Left lobe of liver (tissue), 2 donors: ENCODE data around the gene TMEM62. TPM values are rescaled to one million over a fixed set of nuclear protein-coding genes. Genes with fewer than 3 reads are reported as not detected.

Experiments
- ATAC-seq: fragments of 200-7000 bp; cut with Tn5 transposase; one replicate; pipeline ENCODE4 v1.9.1; 2020; ENCODE audit warnings: mild to moderate bottlenecking, moderate library complexity
- DNase-seq: peaks from one replicate; pipeline ENCODE4 v3.0.0-alpha.2; 2020; ENCODE audit warnings: low spot score
- total RNA-seq: library from RNA; stranded (reverse); gene quantifications from one replicate; pipeline ENCODE4 v1.2.1, GENCODE V29; 2021
- donor health status: DM: no; HTN: no; CAD: no; lungs with moderate emphysema.
- donor health status: DM: no; HTN: yes; CAD: no.

The TMEM62 gene
- total RNA-seq, 1 donor from 2014 or later = 7.8 TPM

DNA sequence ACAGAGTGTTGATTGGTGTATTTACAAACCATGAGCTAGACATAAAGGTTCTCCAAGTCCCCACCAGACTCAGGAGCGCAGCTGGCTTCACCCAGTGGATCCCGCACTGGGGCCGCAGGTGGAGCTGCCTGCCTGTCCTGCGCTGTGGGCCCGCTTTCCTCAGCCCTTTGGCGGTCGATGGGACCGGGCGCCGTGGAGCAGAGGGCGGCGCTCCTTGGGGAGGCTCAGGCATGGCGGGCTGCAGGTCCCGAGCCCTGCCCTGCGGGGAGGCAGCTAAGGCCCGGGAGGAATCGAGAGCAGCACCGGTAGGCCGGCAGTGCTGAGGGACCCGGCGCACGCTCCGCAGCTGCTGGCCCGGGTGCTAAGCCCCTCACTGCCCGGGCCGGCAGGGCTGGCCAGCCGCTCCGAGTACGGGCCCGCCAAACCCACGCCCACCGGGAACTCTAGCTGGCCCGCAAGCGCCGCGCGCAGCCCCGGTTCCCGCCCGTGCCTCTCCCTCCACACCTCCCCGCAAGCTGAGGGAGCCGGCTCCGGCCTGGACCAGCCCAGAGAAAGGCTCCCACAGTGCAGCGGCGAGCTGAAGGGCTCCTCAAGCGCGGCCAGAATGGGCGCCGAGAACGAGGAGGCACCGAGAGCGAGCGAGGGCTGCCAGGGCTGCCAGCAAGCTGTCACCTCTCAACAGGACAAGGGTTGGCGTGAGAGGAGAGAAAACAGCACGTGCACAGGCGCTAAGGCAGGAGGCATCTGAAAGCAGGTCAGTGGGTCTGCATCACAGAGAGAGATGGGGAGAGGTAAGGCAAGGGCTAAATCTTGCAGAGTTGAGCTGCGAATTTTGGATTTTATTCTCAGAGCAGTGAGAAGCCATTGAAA lies 93.3 kb downstream of the TMEM62 start:
- DNase-seq (no peak), ATAC-seq (no peak)

DNA sequence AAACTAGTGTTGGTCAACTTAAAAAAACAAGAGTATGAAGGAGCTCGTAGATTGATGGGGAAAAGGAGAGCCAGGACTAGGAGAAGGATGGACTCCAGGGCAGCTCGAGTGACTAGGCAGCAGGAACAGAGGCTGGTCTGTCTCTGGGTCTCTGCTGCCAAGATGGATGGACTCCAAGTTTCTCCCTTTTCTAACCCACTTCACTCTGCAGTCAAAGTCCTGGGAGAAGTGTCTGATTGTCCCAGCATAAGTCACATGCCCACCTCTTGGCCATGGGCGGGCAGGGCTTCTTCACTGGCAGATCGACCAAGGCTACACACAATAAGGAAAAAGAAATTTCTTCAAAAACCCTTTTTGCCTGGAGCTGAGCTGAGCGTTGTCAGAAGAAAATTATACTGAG lies 96.6 kb downstream of the TMEM62 start:
- ATAC-seq = no peak
- DNase-seq = no peak

GRCh38 chr15:43230640-43231115 lies 97.3 kb downstream of the TMEM62 start:
- ATAC-seq = no peak
- no peak for DNase-seq

DNA sequence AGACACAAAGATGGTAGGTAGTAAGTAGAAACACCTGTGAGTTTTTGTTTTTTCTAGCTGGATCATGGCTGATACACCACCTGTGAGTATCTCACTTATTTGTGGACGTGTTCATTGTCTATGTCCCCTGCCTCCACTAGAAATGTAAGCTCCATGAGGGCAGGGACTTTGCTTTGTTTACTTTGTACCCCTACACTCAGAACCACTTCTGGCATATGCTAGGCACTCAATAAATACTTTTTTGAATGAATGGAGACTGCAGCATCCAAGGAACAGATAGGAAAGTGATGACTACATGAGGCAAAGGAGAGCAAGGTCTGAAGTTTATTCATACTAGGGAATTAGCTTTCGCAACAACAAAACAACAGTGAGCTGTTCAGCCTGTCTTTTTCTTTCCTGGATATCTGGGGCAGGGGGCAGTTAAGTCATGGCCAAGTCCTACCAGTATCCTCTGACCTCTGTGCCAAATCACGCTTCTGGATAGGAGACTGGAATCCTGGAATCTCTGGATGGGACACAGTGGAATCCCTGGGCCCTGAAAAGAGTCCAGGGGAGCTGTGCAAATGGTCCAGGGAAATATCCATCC lies 99.0 kb downstream of the TMEM62 start:
- DNase-seq (no peak), ATAC-seq (no peak)

Other genes starting within 250 kb of the TMEM62 start
- 6.6 TPM for gene TTBK2, start 212.8 kb upstream of the TMEM62 start, total RNA-seq
- gene UBR1, start 27.5 kb upstream of the TMEM62 start, total RNA-seq = 9.2 TPM
- gene CCNDBP1, start 51.8 kb downstream of the TMEM62 start, total RNA-seq = 20.0 TPM
- gene EPB42, start 87.4 kb downstream of the TMEM62 start, total RNA-seq = 0.13 TPM
- not detected for gene TGM5, start 133.3 kb downstream of the TMEM62 start, total RNA-seq
- gene TGM7, start 168.7 kb downstream of the TMEM62 start, total RNA-seq = not detected
- gene LCMT2, start 197.0 kb downstream of the TMEM62 start, total RNA-seq = 3.7 TPM
- 15.7 TPM for gene ZSCAN29, start 237.5 kb downstream of the TMEM62 start, total RNA-seq
- 12.2 TPM for gene TUBGCP4, start 237.5 kb downstream of the TMEM62 start, total RNA-seq